Measurements from ENCODE around the gene EBF3.

Gene EBF3

GRCh38 chr10:129909531-129910256 lies 54.4 kb downstream of the EBF3 start:
- DNase-seq (ENCODE audit: low spot score) = no peak

DNA sequence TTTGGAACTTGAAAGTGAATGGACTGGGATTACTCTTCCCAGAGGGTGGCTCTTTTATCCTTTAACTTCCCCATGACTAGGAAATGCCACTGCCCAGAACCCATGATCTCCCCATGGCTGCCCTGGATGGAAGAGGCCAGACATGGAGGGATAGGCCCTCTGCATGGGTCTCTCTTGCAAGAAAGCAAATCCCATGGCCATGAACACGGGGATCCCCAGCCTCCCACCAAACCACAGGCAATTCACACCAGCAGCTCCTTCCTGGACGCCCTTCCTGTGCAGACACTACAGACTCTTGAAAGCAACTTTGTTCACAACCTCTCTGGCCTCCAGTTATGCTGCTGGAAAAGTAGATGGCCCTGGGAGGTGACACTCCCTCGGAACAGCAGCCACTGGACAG lies 55.0 kb downstream of the EBF3 start:
- DNase-seq (ENCODE audit: low spot score) = no peak

DNA sequence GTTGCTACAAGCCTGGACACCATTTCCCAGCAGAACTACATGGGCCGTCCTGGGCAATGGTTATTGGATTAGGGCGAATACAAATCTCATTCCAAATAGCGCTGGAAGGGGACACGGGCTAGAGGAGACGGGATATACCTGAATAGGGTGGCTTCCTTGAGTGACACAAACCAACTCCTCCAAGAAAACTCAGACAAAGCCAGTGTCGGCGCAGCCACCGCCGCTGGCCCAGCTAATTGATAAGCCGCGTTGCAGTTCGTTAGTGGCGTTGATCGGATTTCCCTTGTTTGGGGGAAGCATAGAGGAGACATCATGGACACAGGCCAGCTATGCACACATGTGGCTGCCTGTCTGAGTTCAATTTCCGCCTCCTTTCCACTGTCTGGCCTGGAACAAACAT lies 55.7 kb downstream of the EBF3 start:
- no peak for DNase-seq (ENCODE audit: low spot score)

- DNase-seq (ENCODE audit: low spot score) = no peak
These were observed 58.5 kb downstream of the EBF3 start for GRCh38 chr10:129905553-129905952.

GRCh38 chr10:129904323-129904722 lies 59.8 kb downstream of the EBF3 start:
- no peak for DNase-seq (ENCODE audit: low spot score)

DNA sequence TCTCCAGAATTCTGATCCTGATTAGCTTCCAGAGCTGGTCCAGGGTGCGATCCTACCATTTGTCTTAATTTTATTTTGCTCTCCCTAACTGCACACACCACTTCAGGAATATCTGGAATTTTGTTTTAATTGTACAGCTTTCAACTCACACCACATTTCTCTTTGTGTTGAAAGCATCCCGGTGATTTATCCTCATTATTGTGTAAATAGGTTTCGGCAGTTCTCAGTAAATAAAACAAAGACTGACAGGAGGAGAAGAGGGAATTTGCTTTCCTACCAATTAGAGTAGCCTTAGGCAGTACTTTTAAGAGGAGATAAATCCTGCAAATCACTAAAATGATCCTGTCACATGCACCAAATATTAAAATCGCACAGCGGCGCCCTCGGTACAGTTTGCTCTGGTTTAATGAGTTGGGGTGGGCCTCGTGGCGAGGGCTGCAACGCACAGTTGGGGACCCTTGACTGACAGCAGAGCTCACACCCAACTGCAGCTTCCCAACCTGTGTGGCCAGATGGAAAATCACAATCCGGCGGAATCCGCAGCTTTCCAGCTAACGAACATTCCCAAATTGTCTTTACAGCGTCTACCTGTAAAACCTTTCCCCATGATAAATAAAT lies 62.6 kb downstream of the EBF3 start:
- no peak for DNase-seq (ENCODE audit: low spot score)

DNA sequence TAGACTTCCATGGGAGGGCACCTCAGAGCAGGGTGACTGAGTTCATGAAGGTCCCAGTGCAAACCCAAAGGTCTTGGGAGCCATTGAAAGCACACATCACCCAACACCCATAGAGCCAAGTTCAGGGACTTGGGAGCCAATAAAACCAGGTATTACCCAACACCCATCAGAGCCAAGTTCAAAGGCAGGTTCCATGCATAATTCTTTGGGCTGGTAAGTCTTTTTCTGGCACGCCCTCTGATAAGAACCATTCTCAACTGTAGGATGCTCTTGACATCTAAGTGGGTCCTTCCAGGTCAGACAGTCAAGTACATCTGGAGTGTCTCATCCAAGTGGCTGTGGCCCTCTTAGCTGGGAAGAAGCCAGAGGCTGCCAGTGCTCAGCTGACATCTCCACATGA lies 63.2 kb downstream of the EBF3 start:
- no peak for DNase-seq (ENCODE audit: low spot score)

DNA sequence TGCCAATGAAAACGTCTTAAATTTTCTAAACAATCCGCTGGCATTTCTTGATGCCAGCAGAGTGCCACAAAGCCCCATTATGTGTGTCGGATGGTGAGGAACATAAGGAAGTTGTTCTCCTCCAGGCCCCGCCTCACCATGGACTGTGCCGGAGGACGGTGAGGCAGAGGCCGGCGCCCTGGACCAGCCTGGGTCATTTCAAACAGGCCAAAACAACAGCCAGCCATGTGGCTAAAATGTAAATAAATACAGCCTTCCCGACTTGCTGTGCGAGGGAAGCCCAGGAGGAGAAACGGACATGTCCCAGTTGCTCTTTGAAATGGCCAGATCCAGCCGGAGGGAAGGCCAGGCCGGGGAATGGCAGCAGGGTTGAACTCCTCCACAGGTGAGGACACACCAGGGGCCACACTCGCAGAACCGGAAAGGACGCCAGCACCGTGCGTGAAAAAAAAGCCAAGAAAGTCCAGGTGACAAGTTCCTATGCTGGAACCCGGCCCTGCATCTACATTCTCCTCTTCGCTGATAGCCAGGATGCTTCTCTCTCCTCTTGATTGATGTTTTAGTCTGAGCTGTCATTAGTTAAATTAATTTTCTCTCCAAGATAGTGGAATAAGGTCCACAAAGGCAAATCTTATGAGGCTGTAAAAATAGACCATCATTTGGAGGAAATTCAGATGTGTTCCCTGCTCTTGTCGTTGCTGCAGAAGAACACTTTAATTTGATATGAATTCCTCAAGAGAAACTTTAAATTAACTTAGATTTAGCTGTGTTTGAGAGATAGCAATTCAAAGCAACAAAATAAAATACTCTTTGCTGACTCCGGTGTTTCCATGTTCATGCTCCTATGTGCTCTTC lies 64.6 kb downstream of the EBF3 start:
- no peak for DNase-seq (ENCODE audit: low spot score)

GRCh38 chr10:129898706-129899268 lies 65.3 kb downstream of the EBF3 start:
- no peak for DNase-seq (ENCODE audit: low spot score)

GRCh38 chr10:129897871-129898626 lies 66.0 kb downstream of the EBF3 start:
- DNase-seq (ENCODE audit: low spot score) = no peak

DNA sequence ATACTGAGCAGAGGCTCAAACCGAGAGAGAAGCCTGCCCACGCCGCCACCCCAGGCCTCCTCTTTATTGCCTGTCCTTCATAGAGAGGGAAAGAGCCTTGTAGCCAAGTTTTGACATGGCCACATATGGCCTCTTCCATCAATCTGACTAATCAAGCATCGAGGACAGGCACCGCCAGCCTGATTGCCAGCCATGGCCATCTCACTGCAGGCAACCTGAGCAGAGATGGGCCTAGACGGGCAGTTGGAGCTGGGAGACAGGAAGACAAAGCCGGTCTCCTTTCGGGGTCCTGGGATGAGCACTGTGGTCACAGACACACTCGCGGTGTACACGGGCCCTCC lies 67.2 kb downstream of the EBF3 start:
- DNase-seq (ENCODE audit: low spot score) = no peak

- DNase-seq (ENCODE audit: low spot score) = no peak
These were observed 67.8 kb downstream of the EBF3 start for GRCh38 chr10:129896136-129896859.

DNA sequence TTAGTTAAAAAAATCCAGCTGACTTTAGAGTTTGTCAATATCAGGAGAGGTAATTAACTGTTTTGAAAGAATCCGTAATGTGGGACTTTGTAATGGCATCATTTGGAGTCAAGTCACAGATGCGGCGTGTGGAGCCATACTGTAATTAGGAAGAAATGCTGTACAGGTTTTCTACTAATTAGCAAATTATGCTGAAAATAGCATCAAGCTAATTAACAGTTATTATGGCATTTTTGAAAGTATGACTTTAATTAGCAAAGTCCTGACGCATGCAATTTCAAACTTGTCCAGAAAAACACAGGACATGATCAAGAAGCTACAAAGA lies 68.3 kb downstream of the EBF3 start:
- no peak for DNase-seq (ENCODE audit: low spot score)

DNA sequence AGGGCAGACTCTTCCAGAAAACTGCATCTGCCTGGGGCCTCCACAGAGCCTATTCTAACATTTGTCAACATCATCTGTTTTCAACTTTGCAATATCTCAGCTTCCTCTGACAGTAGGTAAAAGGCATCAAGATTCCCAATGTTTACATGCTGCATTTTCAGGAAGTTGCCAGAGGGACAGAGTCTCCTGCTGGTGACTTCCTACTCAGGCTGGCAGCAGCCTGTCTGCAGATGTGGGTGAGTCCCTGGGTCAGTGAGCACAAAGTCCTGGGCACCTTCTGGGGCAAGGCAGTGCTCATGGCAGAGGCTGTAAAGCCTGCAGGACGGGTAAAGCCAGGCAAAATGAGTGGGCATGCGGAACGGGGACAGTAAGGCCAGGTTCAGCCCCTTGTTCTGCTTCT lies 69.4 kb downstream of the EBF3 start:
- DNase-seq (ENCODE audit: low spot score) = no peak

DNA sequence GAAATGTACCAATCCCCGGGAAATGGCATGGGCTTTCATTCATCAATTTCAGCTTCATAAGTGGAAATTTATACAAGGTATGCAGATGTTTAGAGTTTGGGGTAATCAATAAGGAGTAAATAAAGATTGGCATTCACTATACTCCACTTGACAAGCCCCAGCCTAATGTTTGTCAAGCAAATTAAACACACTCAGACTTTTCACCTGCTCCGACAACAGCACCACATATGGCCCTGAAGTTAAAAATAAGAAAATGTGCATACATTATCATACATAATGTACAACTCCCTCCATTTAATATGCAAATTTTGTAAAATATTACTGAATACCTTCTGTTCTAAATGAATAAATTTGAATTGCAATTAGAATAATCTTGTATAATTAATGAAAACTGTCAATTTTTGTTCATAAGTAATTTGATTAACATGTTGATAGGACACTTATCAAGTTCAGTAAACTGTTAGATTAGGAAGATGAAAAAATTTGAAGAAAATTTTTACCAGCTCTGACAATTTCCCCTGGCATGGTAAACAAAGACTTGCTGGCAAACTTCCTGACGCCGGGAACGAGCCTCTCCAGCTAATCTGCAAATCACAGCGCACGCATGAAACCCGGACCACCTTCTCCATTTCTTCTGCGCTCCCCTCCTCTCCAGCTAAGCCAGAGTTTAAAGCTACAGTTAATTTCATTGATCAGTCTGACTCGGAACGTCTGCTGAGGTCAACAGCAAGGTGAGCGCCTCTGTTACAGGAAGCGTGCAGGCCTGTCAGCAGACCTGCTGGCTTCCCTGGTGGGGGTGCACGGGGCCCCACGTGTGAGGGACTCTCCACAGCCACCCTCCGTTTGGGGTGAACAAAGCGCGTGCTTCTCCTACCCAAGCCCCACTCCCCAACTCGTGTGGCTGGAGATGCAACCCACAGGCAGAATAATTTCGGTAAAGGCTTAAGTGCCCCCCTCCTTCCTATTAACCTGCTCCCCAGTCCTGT lies 70.7 kb downstream of the EBF3 start:
- DNase-seq (ENCODE audit: low spot score) = no peak

DNA sequence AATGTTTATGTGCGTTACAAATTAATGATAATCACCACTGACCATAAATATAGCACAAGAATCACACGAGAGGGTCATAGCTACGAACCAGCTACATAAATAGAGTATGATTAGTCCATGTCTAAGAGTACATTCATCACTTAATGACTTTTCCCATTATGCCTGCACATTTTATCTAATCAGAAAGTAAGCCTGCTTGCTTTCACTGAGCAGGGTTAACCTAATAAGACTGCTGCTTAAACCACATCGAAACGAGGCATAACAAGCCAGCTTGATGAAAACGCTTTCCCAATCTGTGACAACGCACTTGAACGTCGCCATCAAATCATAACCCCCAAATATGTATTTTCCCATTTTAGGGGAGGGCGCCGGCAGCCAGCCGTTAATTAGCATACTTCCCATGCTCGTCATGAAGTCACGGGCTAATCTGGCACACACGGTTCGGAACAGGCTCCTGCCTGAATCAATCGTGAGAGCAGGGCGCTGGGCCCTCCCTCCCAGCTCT lies 71.5 kb downstream of the EBF3 start:
- DNase-seq (ENCODE audit: low spot score) = no peak

- DNase-seq (ENCODE audit: low spot score) = no peak
These were observed 72.3 kb downstream of the EBF3 start for GRCh38 chr10:129891806-129892205.

DNA sequence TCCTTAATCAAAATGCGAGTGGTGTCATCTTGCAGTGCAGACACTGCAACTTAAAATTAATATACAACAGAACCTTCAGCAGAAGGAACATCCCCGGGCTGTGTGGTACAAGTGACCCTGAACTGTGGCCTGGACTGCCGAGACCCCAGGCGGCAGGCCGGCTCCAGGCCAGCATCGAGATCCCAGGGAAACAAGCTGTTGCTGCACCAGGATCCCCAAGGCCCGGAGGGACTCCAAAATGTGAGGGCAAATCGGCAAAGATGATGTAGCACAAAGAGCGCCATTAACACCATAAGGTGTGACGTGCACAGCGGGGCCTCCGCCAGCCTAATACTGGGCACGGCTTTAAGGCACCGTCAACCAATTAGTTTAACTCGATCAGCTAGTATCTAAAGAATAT lies 73.9 kb downstream of the EBF3 start:
- no peak for DNase-seq (ENCODE audit: low spot score)

DNA sequence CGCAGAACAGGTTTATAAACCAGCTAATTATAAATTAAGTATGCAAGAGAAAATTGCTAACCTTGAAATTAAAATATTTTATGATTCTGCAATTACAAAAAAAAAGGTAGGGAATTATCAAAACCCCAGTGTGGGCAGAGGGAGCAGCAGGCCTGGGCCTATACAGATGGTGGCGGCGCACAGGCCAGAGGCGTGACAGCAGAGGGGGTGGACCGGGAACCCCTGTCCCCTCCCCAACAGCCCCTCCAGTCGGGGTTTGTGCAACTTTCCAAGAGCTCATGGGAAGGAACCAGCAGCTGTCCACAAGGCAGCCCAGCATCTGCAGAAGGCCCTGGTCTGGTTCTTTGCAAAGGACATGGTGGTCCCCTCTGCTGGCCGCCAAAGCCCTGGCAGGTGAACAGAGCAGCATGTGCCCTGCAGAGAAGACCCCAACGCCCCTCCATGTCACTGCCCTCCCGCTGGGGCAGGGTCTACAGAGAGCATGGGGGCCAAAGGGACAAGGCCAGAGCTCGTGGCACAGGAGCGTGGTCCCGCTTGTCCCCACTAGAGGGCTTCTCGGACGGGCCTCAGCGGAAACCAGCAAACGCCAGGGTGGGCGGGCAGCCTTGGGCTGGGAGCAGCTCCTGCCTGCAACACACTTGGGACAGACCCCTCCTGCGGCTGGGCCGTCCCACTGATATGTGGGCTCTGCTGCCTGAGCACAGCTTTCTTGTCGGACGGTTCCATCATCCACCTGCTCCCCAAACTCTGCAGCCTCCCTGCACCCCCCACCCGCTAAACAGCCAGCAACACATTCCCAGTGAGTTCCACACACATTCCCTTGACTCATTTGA lies 75.1 kb downstream of the EBF3 start:
- DNase-seq (ENCODE audit: low spot score) = peak; percentile 73
